ENCODE measurements around the gene RPS6KA5.

Gene RPS6KA5

GRCh38 chr14:91029456-91030217 is 30.8 kb downstream of the RPS6KA5 start:
- no peak for DNase-seq (ENCODE audit: low read depth in 2 of 2)

GRCh38 chr14:91027561-91027960 is 32.9 kb downstream of the RPS6KA5 start:
- no peak for DNase-seq (ENCODE audit: low read depth in 2 of 2)

GRCh38 chr14:91022622-91023028 is 37.8 kb downstream of the RPS6KA5 start:
- peak in 1 of 2 donors; percentile 3 for DNase-seq (ENCODE audit: low read depth in 2 of 2)

- no peak for DNase-seq (ENCODE audit: low read depth in 2 of 2)
These were observed 38.3 kb downstream of the RPS6KA5 start for GRCh38 chr14:91021991-91022621.

GRCh38 chr14:91021115-91021514 is 39.3 kb downstream of the RPS6KA5 start:
- no peak for DNase-seq (ENCODE audit: low read depth in 2 of 2)

GRCh38 chr14:91019673-91020072 is 40.8 kb downstream of the RPS6KA5 start:
- DNase-seq (ENCODE audit: low read depth in 2 of 2), result no peak

- no peak for DNase-seq (ENCODE audit: low read depth in 2 of 2)
These were observed 42.0 kb downstream of the RPS6KA5 start for GRCh38 chr14:91018481-91018880.

- no peak for DNase-seq (ENCODE audit: low read depth in 2 of 2)
These were observed 43.5 kb downstream of the RPS6KA5 start for GRCh38 chr14:91016800-91017410.

- DNase-seq (ENCODE audit: low read depth in 2 of 2), result no peak
These were observed 45.0 kb downstream of the RPS6KA5 start for GRCh38 chr14:91015435-91015834.

- no peak for DNase-seq (ENCODE audit: low read depth in 2 of 2)
These were observed 48.4 kb downstream of the RPS6KA5 start for GRCh38 chr14:91012045-91012444.

GRCh38 chr14:91010153-91010533 is 50.3 kb downstream of the RPS6KA5 start:
- no peak for DNase-seq (ENCODE audit: low read depth in 2 of 2)

- no peak for DNase-seq (ENCODE audit: low read depth in 2 of 2)
These were observed 50.8 kb downstream of the RPS6KA5 start for GRCh38 chr14:91009501-91010152.

GRCh38 chr14:91008759-91009409 is 51.6 kb downstream of the RPS6KA5 start:
- DNase-seq (ENCODE audit: low read depth in 2 of 2), result no peak

- DNase-seq (ENCODE audit: low read depth in 2 of 2), result no peak
These were observed 54.7 kb downstream of the RPS6KA5 start for GRCh38 chr14:91005716-91006115.

- DNase-seq (ENCODE audit: low read depth in 2 of 2), result no peak
These were observed 55.5 kb downstream of the RPS6KA5 start for GRCh38 chr14:91004987-91005386.

GRCh38 chr14:90999299-90999698 is 61.1 kb downstream of the RPS6KA5 start:
- no peak for DNase-seq (ENCODE audit: low read depth in 2 of 2)

- no peak for DNase-seq (ENCODE audit: low read depth in 2 of 2)
These were observed 63.5 kb downstream of the RPS6KA5 start for GRCh38 chr14:90996967-90997366.

GRCh38 chr14:90995785-90996184 is 64.7 kb downstream of the RPS6KA5 start:
- no peak for DNase-seq (ENCODE audit: low read depth in 2 of 2)

- DNase-seq (ENCODE audit: low read depth in 2 of 2), result no peak
These were observed 66.6 kb downstream of the RPS6KA5 start for GRCh38 chr14:90993792-90994191.

GRCh38 chr14:90991690-90992443 is 68.6 kb downstream of the RPS6KA5 start:
- DNase-seq (ENCODE audit: low read depth in 2 of 2), result no peak

- no peak for DNase-seq (ENCODE audit: low read depth in 2 of 2)
These were observed 70.3 kb downstream of the RPS6KA5 start for GRCh38 chr14:90990141-90990540.

Data from activated CD4-positive, alpha-beta T cell treated with anti-CD3 and anti-CD28 coated beads for 24 hours (primary cell).